B cell (primary cell): ENCODE measurements around the gene CHST11. TPM values are rescaled to one million over a fixed set of nuclear protein-coding genes. Genes with fewer than 3 reads are reported as not detected.

Experiments
- ATAC-seq: fragments of 200-7000 bp; cut with Tn5 transposase; one replicate; pipeline ENCODE4 v1.10.0; 2021; ENCODE audit warnings: low read depth, mild to moderate bottlenecking, moderate number of reproducible peaks, moderate library complexity
- CTCF ChIA-PET: fragments of 350-600 bp; sonication (Branson Sonifier 250); formaldehyde crosslinking; loops from one replicate; lab custom pipeline; 2021; ENCODE audit warnings: antibody characterized with exemption, inconsistent platforms; lab: Charles Lee
- POLR2A ChIA-PET: fragments of 350-600 bp; sonication (Branson Sonifier 250); formaldehyde crosslinking; loops from one replicate; lab custom pipeline; 2021; ENCODE audit warnings: antibody characterized with exemption; lab: Charles Lee
- DNase-seq: peaks from one replicate; pipeline ENCODE4 v3.0.0; 2013
- H2AFZ ChIP-seq: 2 replicates; pipeline ENCODE4 v1.6.1; 2012; ENCODE audit warnings: mild to moderate bottlenecking, low read depth, low read length; ENCODE audit not compliant: insufficient read depth, poor library complexity, severe bottlenecking
- H3K27ac ChIP-seq, 2 donors: 1 replicate in 1 of 2; 2 replicates in 1 of 2; pipeline ENCODE4 v1.5.1; 2012 to 2013; ENCODE audit warnings: low read length in 2 of 2, mild to moderate bottlenecking in 2 of 2, moderate library complexity in 1 of 2
- H3K27me3 ChIP-seq, 4 experiments: fragments of 200-600 bp in 1 of 4; sonication (generic) in 1 of 4; replicated peaks in 1 of 4; 1 replicate in 2 of 4; 2 replicates in 2 of 4; pipeline versions ENCODE4 v1.6.1 to v1.7.0; 2013 to 2016; ENCODE audit warnings: low read length in 3 of 4, mild to moderate bottlenecking in 2 of 4, mixed read lengths in 1 of 4, moderate library complexity in 1 of 4; ENCODE audit not compliant: insufficient read depth in 4 of 4, control insufficient read depth in 3 of 4; ENCODE audit errors: control extremely low read depth in 1 of 4
- H3K36me3 ChIP-seq, 2 experiments: replicated peaks in 1 of 2; 1 replicate in 1 of 2; 2 replicates in 1 of 2; pipeline versions ENCODE4 v1.6.1 to v1.7.1; 2013; ENCODE audit warnings: low read length in 1 of 2; ENCODE audit not compliant: insufficient read depth in 2 of 2, control insufficient read depth in 1 of 2; ENCODE audit errors: control extremely low read depth in 1 of 2, extremely low read depth in 1 of 2
- H3K4me1 ChIP-seq, 2 donors: fragments of 200-600 bp in 1 of 2; sonication (generic) in 1 of 2; 1 replicate in 1 of 2; 2 replicates in 1 of 2; pipeline versions ENCODE4 v1.5.1 to v1.6.1; 2013 to 2017; ENCODE audit warnings: low read length in 2 of 2; ENCODE audit not compliant: control insufficient read depth in 2 of 2, insufficient read depth in 2 of 2
- H3K4me2 ChIP-seq: replicated peaks from 2 replicates; pipeline ENCODE3; 2012; ENCODE audit warnings: mild to moderate bottlenecking, low read depth, low read length; ENCODE audit not compliant: poor library complexity, severe bottlenecking
- H3K4me3 ChIP-seq, 5 experiments: fragments of 200-600 bp in 1 of 5; sonication (generic) in 1 of 5; 1 replicate in 3 of 5; 2 replicates in 2 of 5; pipeline versions ENCODE4 v1.5.1 to v1.7.0; 2011 to 2016; ENCODE audit warnings: low read length in 4 of 5, mild to moderate bottlenecking in 4 of 5, low read depth in 2 of 5, control low read depth in 1 of 5, moderate library complexity in 1 of 5; ENCODE audit not compliant: insufficient read depth in 1 of 5; ENCODE audit errors: control extremely low read depth in 1 of 5, extremely low read depth in 1 of 5
- H3K79me2 ChIP-seq: fragments of 200-600 bp; sonication (generic); one replicate; pipeline ENCODE4 v1.6.0; 2016; ENCODE audit warnings: low read length; ENCODE audit not compliant: control insufficient read depth, insufficient read depth
- H3K9ac ChIP-seq: fragments of 200-600 bp; sonication (generic); 2 replicates; pipeline ENCODE4 v1.6.1; 2017; ENCODE audit warnings: mild to moderate bottlenecking, low read length, moderate library complexity
- H3K9me3 ChIP-seq, 3 donors: one replicate each; pipeline versions ENCODE4 v1.6.1 to v1.7.1; 2013; ENCODE audit warnings: low read length in 2 of 3; ENCODE audit not compliant: control insufficient read depth in 2 of 3, insufficient read depth in 1 of 3; ENCODE audit errors: control extremely low read depth in 1 of 3
- H4K20me1 ChIP-seq: 2 replicates; pipeline ENCODE4 v1.6.0; 2012; ENCODE audit warnings: mild to moderate bottlenecking, low read length; ENCODE audit not compliant: insufficient read depth, control insufficient read depth, poor library complexity, severe bottlenecking
- H3K27ac Mint-ChIP-seq: one replicate; pipeline ENCODE4 v1.8.0; 2021; ENCODE audit warnings: mixed read lengths
- H3K27me3 Mint-ChIP-seq: one replicate; pipeline ENCODE4 v1.8.0; 2021; ENCODE audit warnings: mixed read lengths
- H3K4me1 Mint-ChIP-seq: one replicate; pipeline ENCODE4 v1.8.0; 2021; ENCODE audit warnings: mixed read lengths
- H3K4me3 Mint-ChIP-seq: one replicate; pipeline ENCODE4 v1.8.0; 2021; ENCODE audit warnings: mixed read lengths
- H3K9me3 Mint-ChIP-seq: one replicate; pipeline ENCODE4 v1.8.0; 2022; ENCODE audit warnings: mixed read lengths; ENCODE audit not compliant: insufficient read depth
- EZH2 ChIP-seq: IDR thresholded peaks from 2 replicates; pipeline ENCODE4 v1.6.1; 2012; ENCODE audit warnings: borderline replicate concordance, low read depth, mild to moderate bottlenecking, moderate library complexity, low read length; ENCODE audit not compliant: insufficient read depth, poor library complexity, severe bottlenecking
- WGBS: methylation state at CpG from one replicate; pipeline ENCODE4 v1.1.5; 2013; ENCODE audit warnings: missing lambda C conversion rate; ENCODE audit not compliant: insufficient coverage; 5-methylcytosine and 5-hydroxymethylcytosine counted together
- intact Hi-C: fragments of 100-400 bp; cut with micrococcal nuclease; formaldehyde crosslinking; loops from one replicate; pipeline ENCODE4 v1.10.0; 2022
- polyA plus RNA-seq: library from polyadenylated mRNA; depleted of rRNA; stranded (reverse); fragments of >200 nt; gene quantifications from 2 replicates; pipeline ENCODE4 v1.2.3, GENCODE V29; 2012
- total RNA-seq, 2 donors: library from RNA; stranded (reverse); fragments of 120-200 nt in 1 of 2; gene quantifications; 1 replicate in 1 of 2; 2 replicates in 1 of 2; pipeline versions ENCODE4 v1.2.3 to v1.2.4, GENCODE V29; 2013 to 2022
- TF ChIP-seq, protein P1 (sequence below): fragments of 200-600 bp; IDR thresholded peaks from one replicate; pipeline ENCODE4 v1.8.0; 2022; ENCODE audit warnings: antibody characterized with exemption, mild to moderate bottlenecking

CHST11 gene
- total and polyA plus RNA-seq, 2 donors (not counting 1 experiment from before 2014, with no cell fraction given) = 46.3 to 152 TPM

DNA sequence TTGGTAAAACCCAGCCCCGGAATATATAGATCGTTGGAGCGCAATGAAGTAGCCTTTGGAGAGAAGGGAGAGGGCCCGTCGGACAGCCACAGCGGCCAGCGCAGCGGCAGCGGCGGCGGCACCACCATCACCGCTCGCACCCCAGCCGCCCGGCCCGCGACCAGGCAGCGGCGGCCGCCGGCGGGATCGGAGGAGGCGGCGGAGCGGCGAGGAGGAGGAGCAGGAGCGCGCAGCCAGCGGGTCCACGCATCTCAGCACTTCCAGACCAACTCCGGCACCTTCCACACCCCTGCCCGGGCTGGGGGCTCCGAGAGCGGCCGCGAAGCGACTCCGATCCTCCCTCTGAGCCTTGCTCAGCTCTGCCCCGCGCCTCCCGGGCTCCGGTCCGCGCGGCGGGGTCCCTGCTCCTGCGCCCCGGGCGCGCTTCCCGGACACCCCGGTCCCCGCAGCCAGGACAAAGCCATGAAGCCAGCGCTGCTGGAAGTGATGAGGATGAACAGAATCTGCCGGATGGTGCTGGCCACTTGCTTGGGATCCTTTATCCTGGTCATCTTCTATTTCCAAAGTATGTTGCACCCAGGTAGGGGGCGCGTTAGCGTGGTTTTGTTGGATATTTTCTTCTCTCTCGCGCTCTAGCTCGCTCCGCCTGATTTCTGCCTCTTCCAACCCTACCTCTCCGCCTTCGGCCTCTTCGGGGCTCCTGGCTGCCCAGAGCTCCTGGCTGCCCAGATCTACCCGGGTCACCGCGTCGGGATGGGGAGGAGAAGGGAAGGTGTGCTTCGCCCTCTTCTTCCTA is 400 bp downstream of the CHST11 start:
- H3K4me1 ChIP-seq = peaks cover 32 to 41% of the 10 kb centered on the region in 2 donors
- Mint-ChIP-seq H3K27ac (peak overlapping the region; percentile 94), H3K4me3 (peak overlapping the region; percentile 98), H3K9me3 (no peaks in the 10 kb centered on the region), H3K4me1 (peaks cover 49% of the 10 kb centered on the region), H3K27me3 (no peaks in the 10 kb centered on the region)
- no peaks in the 10 kb centered on the region for H3K9me3 ChIP-seq
- H3K79me2 ChIP-seq = peaks cover 54% of the 10 kb centered on the region
- peak overlapping the region; percentile 95 for H3K9ac ChIP-seq
- ATAC-seq = peak; percentile 31
- WGBS = under 1% methylated on average over 60 of the region's 71 CpGs
- DNase-seq = peak; percentile 84
- POLR2A ChIA-PET = interaction anchor here (0.7 to 3.7 kb wide), 11 partner anchors 16 to 187 kb away, joined by 3 to 26 read pairs (median 6); no protein-coding TSS in a partner anchor
- peak overlapping the region; percentile 94 for H3K4me2 ChIP-seq
- CTCF ChIA-PET = interaction anchor here (0.7 to 4.4 kb wide), 31 partner anchors 16 to 596 kb away, joined by 3 to 29 read pairs (median 5); no protein-coding TSS in a partner anchor
- intact Hi-C loops = loop anchor here (1.0 to 10.0 kb wide), 12 partner anchors 50 to 598 kb away; partner anchors contain the start of gene SLC41A2
- H3K4me3 ChIP-seq = peak overlapping the region; percentile 76 to 99 (median 97)
- no peaks in the 10 kb centered on the region for H3K27me3 ChIP-seq
- peak overlapping the region; percentile 71 to 92 for H3K27ac ChIP-seq
- peak overlapping the region; percentile 67 for H2AFZ ChIP-seq
- no peaks in the 10 kb centered on the region for H3K36me3 ChIP-seq
- TF ChIP-seq, protein P1, sequence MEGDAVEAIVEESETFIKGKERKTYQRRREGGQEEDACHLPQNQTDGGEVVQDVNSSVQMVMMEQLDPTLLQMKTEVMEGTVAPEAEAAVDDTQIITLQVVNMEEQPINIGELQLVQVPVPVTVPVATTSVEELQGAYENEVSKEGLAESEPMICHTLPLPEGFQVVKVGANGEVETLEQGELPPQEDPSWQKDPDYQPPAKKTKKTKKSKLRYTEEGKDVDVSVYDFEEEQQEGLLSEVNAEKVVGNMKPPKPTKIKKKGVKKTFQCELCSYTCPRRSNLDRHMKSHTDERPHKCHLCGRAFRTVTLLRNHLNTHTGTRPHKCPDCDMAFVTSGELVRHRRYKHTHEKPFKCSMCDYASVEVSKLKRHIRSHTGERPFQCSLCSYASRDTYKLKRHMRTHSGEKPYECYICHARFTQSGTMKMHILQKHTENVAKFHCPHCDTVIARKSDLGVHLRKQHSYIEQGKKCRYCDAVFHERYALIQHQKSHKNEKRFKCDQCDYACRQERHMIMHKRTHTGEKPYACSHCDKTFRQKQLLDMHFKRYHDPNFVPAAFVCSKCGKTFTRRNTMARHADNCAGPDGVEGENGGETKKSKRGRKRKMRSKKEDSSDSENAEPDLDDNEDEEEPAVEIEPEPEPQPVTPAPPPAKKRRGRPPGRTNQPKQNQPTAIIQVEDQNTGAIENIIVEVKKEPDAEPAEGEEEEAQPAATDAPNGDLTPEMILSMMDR = peak; percentile 49
- TF ChIP-seq EZH2 = no peak
- H4K20me1 ChIP-seq = no peaks in the 10 kb centered on the region
